ENCODE data around the gene CCIN.

DNA sequence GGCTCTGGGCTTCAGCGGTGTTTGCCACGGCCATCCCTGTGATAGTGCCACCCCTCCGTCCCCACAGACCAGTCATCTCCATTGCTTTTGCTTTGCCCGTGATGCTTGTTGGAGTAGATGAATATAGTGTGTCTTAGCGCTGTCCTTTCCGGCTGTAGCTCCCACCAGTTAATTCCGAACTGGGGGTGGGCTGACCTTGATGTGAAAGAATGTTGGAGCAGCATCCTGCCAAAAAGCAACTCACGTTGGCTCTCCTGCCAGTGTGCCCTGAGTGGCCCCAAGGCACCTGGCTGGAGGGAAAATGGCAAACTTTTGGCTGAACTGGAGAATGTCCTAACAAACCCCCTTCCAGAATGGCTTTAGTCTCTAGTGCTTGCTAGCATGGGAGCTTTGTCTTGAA, 41.5 kb downstream of the CCIN start:
- TF ChIP-seq, protein P1, sequence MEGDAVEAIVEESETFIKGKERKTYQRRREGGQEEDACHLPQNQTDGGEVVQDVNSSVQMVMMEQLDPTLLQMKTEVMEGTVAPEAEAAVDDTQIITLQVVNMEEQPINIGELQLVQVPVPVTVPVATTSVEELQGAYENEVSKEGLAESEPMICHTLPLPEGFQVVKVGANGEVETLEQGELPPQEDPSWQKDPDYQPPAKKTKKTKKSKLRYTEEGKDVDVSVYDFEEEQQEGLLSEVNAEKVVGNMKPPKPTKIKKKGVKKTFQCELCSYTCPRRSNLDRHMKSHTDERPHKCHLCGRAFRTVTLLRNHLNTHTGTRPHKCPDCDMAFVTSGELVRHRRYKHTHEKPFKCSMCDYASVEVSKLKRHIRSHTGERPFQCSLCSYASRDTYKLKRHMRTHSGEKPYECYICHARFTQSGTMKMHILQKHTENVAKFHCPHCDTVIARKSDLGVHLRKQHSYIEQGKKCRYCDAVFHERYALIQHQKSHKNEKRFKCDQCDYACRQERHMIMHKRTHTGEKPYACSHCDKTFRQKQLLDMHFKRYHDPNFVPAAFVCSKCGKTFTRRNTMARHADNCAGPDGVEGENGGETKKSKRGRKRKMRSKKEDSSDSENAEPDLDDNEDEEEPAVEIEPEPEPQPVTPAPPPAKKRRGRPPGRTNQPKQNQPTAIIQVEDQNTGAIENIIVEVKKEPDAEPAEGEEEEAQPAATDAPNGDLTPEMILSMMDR (IDR thresholded peaks at IDR 0.05; ENCODE audit: insufficient read depth, low read length) = no peak
- TF ChIP-seq, protein P2, sequence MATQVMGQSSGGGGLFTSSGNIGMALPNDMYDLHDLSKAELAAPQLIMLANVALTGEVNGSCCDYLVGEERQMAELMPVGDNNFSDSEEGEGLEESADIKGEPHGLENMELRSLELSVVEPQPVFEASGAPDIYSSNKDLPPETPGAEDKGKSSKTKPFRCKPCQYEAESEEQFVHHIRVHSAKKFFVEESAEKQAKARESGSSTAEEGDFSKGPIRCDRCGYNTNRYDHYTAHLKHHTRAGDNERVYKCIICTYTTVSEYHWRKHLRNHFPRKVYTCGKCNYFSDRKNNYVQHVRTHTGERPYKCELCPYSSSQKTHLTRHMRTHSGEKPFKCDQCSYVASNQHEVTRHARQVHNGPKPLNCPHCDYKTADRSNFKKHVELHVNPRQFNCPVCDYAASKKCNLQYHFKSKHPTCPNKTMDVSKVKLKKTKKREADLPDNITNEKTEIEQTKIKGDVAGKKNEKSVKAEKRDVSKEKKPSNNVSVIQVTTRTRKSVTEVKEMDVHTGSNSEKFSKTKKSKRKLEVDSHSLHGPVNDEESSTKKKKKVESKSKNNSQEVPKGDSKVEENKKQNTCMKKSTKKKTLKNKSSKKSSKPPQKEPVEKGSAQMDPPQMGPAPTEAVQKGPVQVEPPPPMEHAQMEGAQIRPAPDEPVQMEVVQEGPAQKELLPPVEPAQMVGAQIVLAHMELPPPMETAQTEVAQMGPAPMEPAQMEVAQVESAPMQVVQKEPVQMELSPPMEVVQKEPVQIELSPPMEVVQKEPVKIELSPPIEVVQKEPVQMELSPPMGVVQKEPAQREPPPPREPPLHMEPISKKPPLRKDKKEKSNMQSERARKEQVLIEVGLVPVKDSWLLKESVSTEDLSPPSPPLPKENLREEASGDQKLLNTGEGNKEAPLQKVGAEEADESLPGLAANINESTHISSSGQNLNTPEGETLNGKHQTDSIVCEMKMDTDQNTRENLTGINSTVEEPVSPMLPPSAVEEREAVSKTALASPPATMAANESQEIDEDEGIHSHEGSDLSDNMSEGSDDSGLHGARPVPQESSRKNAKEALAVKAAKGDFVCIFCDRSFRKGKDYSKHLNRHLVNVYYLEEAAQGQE (IDR thresholded peaks at IDR 0.05; ENCODE audit: insufficient replicate concordance, low read depth) = no peak

Data from HL-60 (cell line).